HL-60 (cell line): ENCODE measurements around the gene SMCO1.

ENCODE experiments used
- DNase-seq, 2 experiments: peaks; one replicate each; pipeline ENCODE4 v3.0.0-alpha.2; 2010 to 2020; ENCODE audit warnings: low read depth in 1 of 2, low spot score in 1 of 2
- H3K27ac ChIP-seq: fragments of 250-450 bp; sonication (Bioruptor Pico); replicated peaks from 2 replicates; pipeline ENCODE4 v1.5.1; 2020; ENCODE audit warnings: mild to moderate bottlenecking, moderate library complexity
- H3K27me3 ChIP-seq: fragments of 250-450 bp; sonication (Bioruptor Pico); 2 replicates; pipeline ENCODE4 v1.5.1; 2021; ENCODE audit warnings: mild to moderate bottlenecking, moderate library complexity; ENCODE audit not compliant: insufficient read depth, poor library complexity, severe bottlenecking
- H3K4me3 ChIP-seq: replicated peaks from 2 replicates; pipeline ENCODE4 v1.5.1; 2011; ENCODE audit warnings: mild to moderate bottlenecking, control low read depth, low read length; ENCODE audit not compliant: insufficient read depth
- CTCF ChIP-seq: IDR thresholded peaks from one replicate; pipeline ENCODE4 v1.5.1; 2011; ENCODE audit warnings: low read length, control low read depth, inconsistent platforms; ENCODE audit not compliant: insufficient read depth
- GABPA ChIP-seq: IDR thresholded peaks from 2 replicates; pipeline ENCODE4 v1.6.1; 2012; ENCODE audit warnings: low read depth
- POLR2AphosphoS5 ChIP-seq: IDR thresholded peaks from 2 replicates; pipeline ENCODE4 v1.6.1; 2012; ENCODE audit warnings: low read depth
- REST ChIP-seq: IDR thresholded peaks from 2 replicates; pipeline ENCODE4 v1.6.1; 2012; ENCODE audit warnings: low read depth; ENCODE audit not compliant: insufficient replicate concordance
- SPI1 ChIP-seq: IDR thresholded peaks from 2 replicates; pipeline ENCODE4 v1.6.1; 2012; ENCODE audit warnings: low read depth, mild to moderate bottlenecking, borderline replicate concordance

Gene SMCO1

GRCh38 chr3:196547067-196547466 is 31.9 kb upstream of the SMCO1 start:
- no peak for TF ChIP-seq REST
- no peak overlapping the region for H3K4me3 ChIP-seq
- H3K27me3 ChIP-seq: no peaks in the 10 kb centered on the region
- no peak overlapping the region for H3K27ac ChIP-seq
- DNase-seq: no peak

- Histone ChIP-seq H3K4me3 (no peak overlapping the region), H3K27me3 (no peaks in the 10 kb centered on the region), H3K27ac (no peak overlapping the region)
- TF ChIP-seq GABPA (no peak), SPI1 (no peak), POLR2AphosphoS5 (no peak), CTCF (no peak), REST (no peak)
- no peak for DNase-seq
Observed at GRCh38 chr3:196546537-196546936, 31.4 kb upstream of the SMCO1 start.

- Histone ChIP-seq H3K27me3 (no peaks in the 10 kb centered on the region), H3K4me3 (no peak overlapping the region), H3K27ac (no peak overlapping the region)
- TF ChIP-seq SPI1 (peak; percentile 20; the same call in 1 of the 2 replicates), REST (no peak), CTCF (no peak), GABPA (no peak)
- DNase-seq: no peak
Observed at GRCh38 chr3:196544491-196544992, 29.4 kb upstream of the SMCO1 start.
